Left lung (tissue), 10 donors: Measurements from ENCODE around the gene SERINC3. TPM values are rescaled to one million over a fixed set of nuclear protein-coding genes. Genes with fewer than 3 reads are reported as not detected.
"Not testable (repeated sequence)": the region's sequence is repeated elsewhere in the genome, so short reads cannot be mapped to it uniquely, and the experiment has no call there.

ENCODE experiments used
- ATAC-seq: fragments of 200-7000 bp; cut with Tn5 transposase; one replicate; pipeline ENCODE4 v1.9.1; 2020; ENCODE audit warnings: moderate library complexity
- DNase-seq, 4 donors: peaks; one replicate each; pipeline ENCODE4 v3.0.0-alpha.2; 2013 to 2020
- H3K27ac ChIP-seq, 2 donors: fragments of 200-600 bp; sonication (generic) in 1 of 2; one replicate each; pipeline versions ENCODE4 v1.5.0 to v1.8.0; 2020 to 2021
- H3K27me3 ChIP-seq, 2 donors: fragments of 200-600 bp; sonication (generic) in 1 of 2; one replicate each; pipeline versions ENCODE4 v1.5.0 to v1.8.0; 2020 to 2021
- H3K36me3 ChIP-seq, 2 donors: fragments of 200-600 bp; sonication (generic) in 1 of 2; one replicate each; pipeline versions ENCODE4 v1.5.0 to v1.8.0; 2020 to 2021
- H3K4me1 ChIP-seq, 2 donors: fragments of 200-600 bp; one replicate each; pipeline ENCODE4 v1.8.0; 2021
- H3K4me3 ChIP-seq, 2 donors: fragments of 200-600 bp; sonication (generic) in 1 of 2; one replicate each; pipeline versions ENCODE4 v1.5.0 to v1.8.0; 2020 to 2021; ENCODE audit warnings: mild to moderate bottlenecking in 1 of 2
- H3K9me3 ChIP-seq, 2 donors: fragments of 200-600 bp; sonication (generic) in 1 of 2; one replicate each; pipeline versions ENCODE4 v1.5.0 to v1.8.0; 2020 to 2021
- intact Hi-C, 2 donors: fragments of 100-400 bp; cut with DNase I; formaldehyde crosslinking; loops; one replicate each; pipeline versions ENCODE4 v1.11.2 to v1.14.2; 2022
- polyA plus RNA-seq, 6 donors: library from polyadenylated mRNA; unstranded; fragments of 120-200 nt; gene quantifications; one replicate each; pipeline ENCODE4 v1.2.1, GENCODE V29; 2013; ENCODE audit not compliant: insufficient read length in 6 of 6
- total RNA-seq, 2 donors: library from RNA; stranded (reverse); fragmentation: NEBNext Ultra II Directional; extraction: Animal tissue kit (Norgen Biotek cat#: 25700); gene quantifications; one replicate each; pipeline ENCODE4 v1.2.1, GENCODE V29; 2021
- TF ChIP-seq, protein P1 (sequence below), 2 donors: fragments of 200-600 bp; sonication (generic) in 1 of 2; IDR thresholded peaks; one replicate each; pipeline versions ENCODE4 v1.5.0 to v1.8.0; 2021; ENCODE audit warnings: antibody characterized with exemption in 2 of 2
- donor health status: DM: no; HTN: yes; CAD: no.
- donor health status: DM: no; HTN: no; CAD: no.

The SERINC3 gene
- total and polyA plus RNA-seq, 8 donors = 68.3 to 123 (median 72.5) TPM

DNA sequence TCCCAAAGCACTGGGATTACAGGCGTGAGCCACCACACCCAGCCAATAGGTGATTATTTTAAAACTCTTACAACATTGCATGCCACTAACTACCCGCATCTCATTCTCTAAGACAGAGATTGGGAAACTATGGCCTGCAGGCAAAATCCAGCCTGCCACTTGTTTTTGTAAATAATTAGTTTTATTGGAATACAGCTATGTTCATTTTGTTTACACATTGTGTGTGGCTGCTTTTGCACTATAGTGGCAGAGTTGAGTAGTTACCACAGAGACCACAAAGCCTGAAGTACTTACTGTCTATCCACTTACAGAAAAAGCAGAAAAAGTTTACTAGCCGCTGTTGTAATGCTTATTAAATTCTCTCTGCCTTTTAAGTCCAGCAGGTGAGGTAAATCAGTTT lies 44.1 kb upstream of the SERINC3 start:
- intact Hi-C loops = no loop called here
- DNase-seq (no peak), ATAC-seq (no peak)
- Histone ChIP-seq H3K27ac (no peak overlapping the region), H3K27me3 (no peaks in the 10 kb centered on the region), H3K4me3 (no peak overlapping the region), H3K9me3 (no peaks in the 10 kb centered on the region), H3K4me1 (no peaks in the 10 kb centered on the region), H3K36me3 (no peaks in the 10 kb centered on the region)
- TF ChIP-seq, protein P1, sequence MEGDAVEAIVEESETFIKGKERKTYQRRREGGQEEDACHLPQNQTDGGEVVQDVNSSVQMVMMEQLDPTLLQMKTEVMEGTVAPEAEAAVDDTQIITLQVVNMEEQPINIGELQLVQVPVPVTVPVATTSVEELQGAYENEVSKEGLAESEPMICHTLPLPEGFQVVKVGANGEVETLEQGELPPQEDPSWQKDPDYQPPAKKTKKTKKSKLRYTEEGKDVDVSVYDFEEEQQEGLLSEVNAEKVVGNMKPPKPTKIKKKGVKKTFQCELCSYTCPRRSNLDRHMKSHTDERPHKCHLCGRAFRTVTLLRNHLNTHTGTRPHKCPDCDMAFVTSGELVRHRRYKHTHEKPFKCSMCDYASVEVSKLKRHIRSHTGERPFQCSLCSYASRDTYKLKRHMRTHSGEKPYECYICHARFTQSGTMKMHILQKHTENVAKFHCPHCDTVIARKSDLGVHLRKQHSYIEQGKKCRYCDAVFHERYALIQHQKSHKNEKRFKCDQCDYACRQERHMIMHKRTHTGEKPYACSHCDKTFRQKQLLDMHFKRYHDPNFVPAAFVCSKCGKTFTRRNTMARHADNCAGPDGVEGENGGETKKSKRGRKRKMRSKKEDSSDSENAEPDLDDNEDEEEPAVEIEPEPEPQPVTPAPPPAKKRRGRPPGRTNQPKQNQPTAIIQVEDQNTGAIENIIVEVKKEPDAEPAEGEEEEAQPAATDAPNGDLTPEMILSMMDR (IDR thresholded peaks at IDR 0.05) = no peak

DNA sequence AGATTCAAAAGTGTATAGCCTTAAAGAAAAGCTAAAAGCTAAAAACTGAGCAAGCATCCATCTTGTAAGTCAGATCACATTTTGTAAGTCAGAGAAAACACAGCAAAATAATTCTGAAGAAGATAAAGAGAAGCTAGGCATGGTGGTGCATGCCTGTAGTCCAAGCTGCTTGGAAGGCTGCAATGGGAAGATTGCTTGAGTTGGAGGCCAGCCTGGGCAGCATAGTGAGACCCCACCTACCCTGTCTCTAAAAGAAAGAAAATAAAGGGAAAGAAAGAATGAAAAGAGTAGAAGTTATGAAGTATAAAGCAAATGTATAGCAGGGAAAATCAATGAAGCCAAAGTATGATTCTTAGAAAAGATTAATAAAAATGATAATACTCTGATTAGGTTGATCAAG lies 40.0 kb upstream of the SERINC3 start:
- DNase-seq = no peak
- Histone ChIP-seq H3K4me1 (no peaks in the 10 kb centered on the region), H3K27me3 (no peaks in the 10 kb centered on the region), H3K27ac (no peak overlapping the region), H3K9me3 (no peaks in the 10 kb centered on the region), H3K4me3 (no peak overlapping the region), H3K36me3 (no peaks in the 10 kb centered on the region)
- TF ChIP-seq, protein P1 (IDR thresholded peaks at IDR 0.05) = no peak
- no peak for ATAC-seq
- intact Hi-C loops = no loop called here

DNA sequence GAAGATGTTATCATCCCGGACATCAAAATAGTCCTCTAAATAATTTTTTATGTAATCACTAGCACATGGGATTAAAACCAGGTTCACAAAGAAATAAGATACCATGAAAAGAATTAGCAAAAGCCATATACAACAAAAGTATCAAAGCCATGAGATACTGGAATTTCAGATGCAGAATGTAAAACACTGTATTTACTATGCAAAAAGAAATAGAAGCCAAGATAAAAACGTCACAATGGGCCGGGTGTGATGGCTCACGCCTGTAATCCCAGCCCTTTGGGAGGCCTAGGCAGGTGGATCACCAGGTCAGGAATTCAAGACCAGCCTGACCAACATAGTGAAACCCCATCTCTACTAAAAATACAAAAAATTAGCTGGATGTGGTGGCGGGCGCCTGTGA lies 38.9 kb upstream of the SERINC3 start:
- H3K9me3 ChIP-seq, H3K4me3 ChIP-seq, H3K27ac ChIP-seq, DNase-seq, H3K27me3 ChIP-seq, ATAC-seq, intact Hi-C loops, H3K4me1 ChIP-seq, H3K36me3 ChIP-seq: not testable (repeated sequence)

DNA sequence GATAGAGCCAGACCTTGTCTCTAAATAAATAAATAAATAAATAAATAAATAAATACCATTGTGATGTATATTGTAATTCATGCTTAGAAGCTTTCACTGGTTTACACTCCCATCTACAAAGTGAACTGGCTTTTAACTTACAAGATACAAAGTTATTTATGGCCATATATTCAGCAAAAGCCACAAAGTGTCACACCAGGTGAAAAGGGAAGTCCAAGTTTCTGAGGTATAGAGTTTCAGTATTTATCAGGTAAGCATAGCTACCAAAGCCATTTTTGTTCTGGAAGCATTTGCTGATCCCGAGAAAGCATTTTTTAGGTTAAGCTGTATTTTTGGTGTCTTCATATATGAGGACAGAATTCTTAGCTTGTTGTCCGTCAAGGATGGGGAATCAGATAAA lies 38.4 kb upstream of the SERINC3 start:
- H3K27me3 ChIP-seq = no peaks in the 10 kb centered on the region

DNA sequence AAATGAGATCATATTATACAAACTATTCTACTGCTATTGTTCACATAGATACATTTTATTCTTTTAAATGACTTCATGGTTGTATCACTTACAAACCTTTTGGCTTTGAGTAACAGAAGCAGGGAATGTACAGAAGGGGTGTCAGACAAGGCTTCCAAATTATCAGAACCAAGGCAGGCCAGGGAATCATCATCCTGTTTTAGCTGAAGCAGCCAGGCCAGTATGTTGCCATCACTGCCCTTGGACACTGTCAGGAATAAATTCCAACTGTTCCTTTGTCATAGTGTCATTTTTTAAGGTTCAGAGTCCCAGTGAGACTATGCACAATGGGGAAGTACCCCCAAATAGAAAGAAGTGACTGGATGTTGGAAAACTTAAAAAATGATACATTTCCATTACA lies 37.4 kb upstream of the SERINC3 start:
- Histone ChIP-seq H3K4me1 (no peaks in the 10 kb centered on the region), H3K36me3 (no peaks in the 10 kb centered on the region), H3K4me3 (no peak overlapping the region), H3K27me3 (no peaks in the 10 kb centered on the region), H3K9me3 (no peaks in the 10 kb centered on the region), H3K27ac (no peak overlapping the region)
- ATAC-seq (no peak), DNase-seq (no peak)
- TF ChIP-seq, protein P1 (IDR thresholded peaks at IDR 0.05) = no peak
- intact Hi-C loops = no loop called here

More for the DNA sequence above, 38.4 kb upstream of the SERINC3 start:
- H3K36me3 ChIP-seq = no peaks in the 10 kb centered on the region
- H3K9me3 ChIP-seq = no peaks in the 10 kb centered on the region
- intact Hi-C loops = no loop called here
- DNase-seq = no peak
- no peaks in the 10 kb centered on the region for H3K4me1 ChIP-seq
- no peak overlapping the region for H3K4me3 ChIP-seq
- TF ChIP-seq, protein P1 (IDR thresholded peaks at IDR 0.05) = no peak
- no peak overlapping the region for H3K27ac ChIP-seq
- no peak for ATAC-seq
